ENCODE measurements around the gene HMCN2. TPM values are rescaled to one million over a fixed set of nuclear protein-coding genes. Genes with fewer than 3 reads are reported as not detected.

The HMCN2 gene
- total and polyA plus RNA-seq, 4 donors: 0.24 to 1.8 (median 0.29) TPM

DNA sequence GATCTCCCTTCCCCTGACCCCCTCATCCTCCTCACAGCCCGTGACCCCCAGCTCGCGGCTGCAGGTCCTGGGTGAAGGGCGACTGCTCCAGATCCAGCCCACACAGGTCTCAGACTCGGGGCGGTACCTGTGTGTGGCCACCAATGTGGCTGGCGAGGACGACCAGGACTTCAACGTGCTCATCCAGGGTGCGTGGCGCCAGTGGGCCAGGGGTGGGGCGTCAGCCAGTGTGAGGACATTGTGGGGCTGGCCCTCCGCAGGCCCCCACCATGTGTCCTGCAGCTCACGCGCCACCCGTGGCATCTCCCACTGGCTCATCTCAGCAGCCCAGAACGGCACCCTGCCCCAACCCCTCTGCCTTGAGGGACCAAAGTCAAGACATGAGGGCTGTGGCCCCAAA lies 112.1 kb downstream of the HMCN2 start (continued):
- no peak for TF ChIP-seq ATF3 (IDR thresholded peaks at IDR 0.05)
- TF ChIP-seq FOXA2 (IDR thresholded peaks at IDR 0.05): no peak

- no peak for TF ChIP-seq EGR1 (IDR thresholded peaks at IDR 0.05; ENCODE audit: low read depth in 2 of 2)
- no peak for TF ChIP-seq FOXA2 (IDR thresholded peaks at IDR 0.05)
- TF ChIP-seq TAF1 (conservative IDR thresholded peaks at IDR 0.05): no peak
- no peak for TF ChIP-seq MAX (IDR thresholded peaks at IDR 0.05)
- no peak for TF ChIP-seq HNF4A (conservative IDR thresholded peaks at IDR 0.05)
- no peak for TF ChIP-seq FOXA1 (IDR thresholded peaks at IDR 0.05)
- TF ChIP-seq NR2F2 (IDR thresholded peaks at IDR 0.05): no peak
- TF ChIP-seq YY1 (IDR thresholded peaks at IDR 0.05): no peak
- TF ChIP-seq SP1 (IDR thresholded peaks at IDR 0.05): no peak
- TF ChIP-seq, protein P1, sequence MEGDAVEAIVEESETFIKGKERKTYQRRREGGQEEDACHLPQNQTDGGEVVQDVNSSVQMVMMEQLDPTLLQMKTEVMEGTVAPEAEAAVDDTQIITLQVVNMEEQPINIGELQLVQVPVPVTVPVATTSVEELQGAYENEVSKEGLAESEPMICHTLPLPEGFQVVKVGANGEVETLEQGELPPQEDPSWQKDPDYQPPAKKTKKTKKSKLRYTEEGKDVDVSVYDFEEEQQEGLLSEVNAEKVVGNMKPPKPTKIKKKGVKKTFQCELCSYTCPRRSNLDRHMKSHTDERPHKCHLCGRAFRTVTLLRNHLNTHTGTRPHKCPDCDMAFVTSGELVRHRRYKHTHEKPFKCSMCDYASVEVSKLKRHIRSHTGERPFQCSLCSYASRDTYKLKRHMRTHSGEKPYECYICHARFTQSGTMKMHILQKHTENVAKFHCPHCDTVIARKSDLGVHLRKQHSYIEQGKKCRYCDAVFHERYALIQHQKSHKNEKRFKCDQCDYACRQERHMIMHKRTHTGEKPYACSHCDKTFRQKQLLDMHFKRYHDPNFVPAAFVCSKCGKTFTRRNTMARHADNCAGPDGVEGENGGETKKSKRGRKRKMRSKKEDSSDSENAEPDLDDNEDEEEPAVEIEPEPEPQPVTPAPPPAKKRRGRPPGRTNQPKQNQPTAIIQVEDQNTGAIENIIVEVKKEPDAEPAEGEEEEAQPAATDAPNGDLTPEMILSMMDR (IDR thresholded peaks at IDR 0.05; ENCODE audit: low read depth, low read length, missing input control): no peak
- TF ChIP-seq, protein P2, sequence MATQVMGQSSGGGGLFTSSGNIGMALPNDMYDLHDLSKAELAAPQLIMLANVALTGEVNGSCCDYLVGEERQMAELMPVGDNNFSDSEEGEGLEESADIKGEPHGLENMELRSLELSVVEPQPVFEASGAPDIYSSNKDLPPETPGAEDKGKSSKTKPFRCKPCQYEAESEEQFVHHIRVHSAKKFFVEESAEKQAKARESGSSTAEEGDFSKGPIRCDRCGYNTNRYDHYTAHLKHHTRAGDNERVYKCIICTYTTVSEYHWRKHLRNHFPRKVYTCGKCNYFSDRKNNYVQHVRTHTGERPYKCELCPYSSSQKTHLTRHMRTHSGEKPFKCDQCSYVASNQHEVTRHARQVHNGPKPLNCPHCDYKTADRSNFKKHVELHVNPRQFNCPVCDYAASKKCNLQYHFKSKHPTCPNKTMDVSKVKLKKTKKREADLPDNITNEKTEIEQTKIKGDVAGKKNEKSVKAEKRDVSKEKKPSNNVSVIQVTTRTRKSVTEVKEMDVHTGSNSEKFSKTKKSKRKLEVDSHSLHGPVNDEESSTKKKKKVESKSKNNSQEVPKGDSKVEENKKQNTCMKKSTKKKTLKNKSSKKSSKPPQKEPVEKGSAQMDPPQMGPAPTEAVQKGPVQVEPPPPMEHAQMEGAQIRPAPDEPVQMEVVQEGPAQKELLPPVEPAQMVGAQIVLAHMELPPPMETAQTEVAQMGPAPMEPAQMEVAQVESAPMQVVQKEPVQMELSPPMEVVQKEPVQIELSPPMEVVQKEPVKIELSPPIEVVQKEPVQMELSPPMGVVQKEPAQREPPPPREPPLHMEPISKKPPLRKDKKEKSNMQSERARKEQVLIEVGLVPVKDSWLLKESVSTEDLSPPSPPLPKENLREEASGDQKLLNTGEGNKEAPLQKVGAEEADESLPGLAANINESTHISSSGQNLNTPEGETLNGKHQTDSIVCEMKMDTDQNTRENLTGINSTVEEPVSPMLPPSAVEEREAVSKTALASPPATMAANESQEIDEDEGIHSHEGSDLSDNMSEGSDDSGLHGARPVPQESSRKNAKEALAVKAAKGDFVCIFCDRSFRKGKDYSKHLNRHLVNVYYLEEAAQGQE (IDR thresholded peaks at IDR 0.05): no peak
- H3K4me1 ChIP-seq (ENCODE audit: control insufficient read depth in 4 of 4, insufficient read depth in 4 of 4, low read length in 3 of 4): no peaks in the 10 kb centered on the region
- H3K4me3 ChIP-seq (ENCODE audit: low read depth in 1 of 3, low read length in 3 of 3): no peak overlapping the region
- H3K9me3 ChIP-seq (ENCODE audit: control insufficient read depth in 4 of 4, low read length in 3 of 4): no peaks in the 10 kb centered on the region
- H3K27ac ChIP-seq (ENCODE audit: low read depth in 1 of 2, low read length in 2 of 2): no peak overlapping the region
- H3K36me3 ChIP-seq (ENCODE audit: control insufficient read depth in 4 of 4, insufficient read depth in 3 of 4, low read depth in 1 of 4, low read length in 3 of 4): no peaks in the 10 kb centered on the region
- no peaks in the 10 kb centered on the region for H3K27me3 ChIP-seq (ENCODE audit: control insufficient read depth in 4 of 4, insufficient read depth in 4 of 4, low read length in 3 of 4)
- no peak overlapping the region for H3K9ac ChIP-seq (ENCODE audit: low read depth in 1 of 2, low read length in 2 of 2)
- 92% methylated on average over 20 of the region's 20 CpGs for WGBS
- no peak for DNase-seq (ENCODE audit: low spot score)
Observed at GRCh38 chr9:130378875-130379648, 113.5 kb downstream of the HMCN2 start.

DNA sequence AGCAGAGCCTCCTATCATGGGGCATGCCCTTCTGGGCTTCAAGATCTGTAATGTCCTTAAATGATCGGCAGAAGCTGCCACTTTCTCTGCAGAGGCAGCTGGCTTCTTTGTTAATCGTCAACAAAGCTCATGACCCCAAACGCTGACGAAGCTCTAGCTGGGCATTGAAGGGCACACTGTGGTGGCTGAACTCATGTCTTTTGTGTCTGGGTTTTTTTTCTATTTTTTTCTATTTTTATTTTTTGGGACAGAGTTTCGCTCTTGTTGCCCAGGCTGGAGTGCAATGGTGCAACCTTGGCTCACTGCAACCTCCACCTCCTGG lies 114.0 kb downstream of the HMCN2 start:
- Histone ChIP-seq H3K4me1 (ENCODE audit: control insufficient read depth in 4 of 4, insufficient read depth in 4 of 4, low read length in 3 of 4) (no peaks in the 10 kb centered on the region), H3K36me3 (ENCODE audit: control insufficient read depth in 4 of 4, insufficient read depth in 3 of 4, low read depth in 1 of 4, low read length in 3 of 4) (no peaks in the 10 kb centered on the region), H3K27ac (ENCODE audit: low read depth in 1 of 2, low read length in 2 of 2) (no peak overlapping the region), H3K27me3 (ENCODE audit: control insufficient read depth in 4 of 4, insufficient read depth in 4 of 4, low read length in 3 of 4) (no peaks in the 10 kb centered on the region), H3K9me3 (ENCODE audit: control insufficient read depth in 4 of 4, low read length in 3 of 4) (no peaks in the 10 kb centered on the region), H3K9ac (ENCODE audit: low read depth in 1 of 2, low read length in 2 of 2) (no peak overlapping the region), H3K4me3 (ENCODE audit: low read depth in 1 of 3, low read length in 3 of 3) (no peak overlapping the region)
- DNase-seq (ENCODE audit: low spot score): no peak
- TF ChIP-seq RAD21 (IDR thresholded peaks at IDR 0.05): no peak
- TF ChIP-seq, protein P2 (IDR thresholded peaks at IDR 0.05): no peak
- TF ChIP-seq, protein P1 (IDR thresholded peaks at IDR 0.05; ENCODE audit: low read depth, low read length, missing input control): no peak
- no peak for TF ChIP-seq HNF4G (IDR thresholded peaks at IDR 0.05)
- TF ChIP-seq JUND (IDR thresholded peaks at IDR 0.05): no peak
- no peak for TF ChIP-seq RXRA (IDR thresholded peaks at IDR 0.05)
- 56% methylated on average over 5 of the region's 5 CpGs for WGBS

Measured in liver (tissue), 9 donors.